ENCODE measurements around the gene PLA2G3. TPM values are rescaled to one million over a fixed set of nuclear protein-coding genes. Genes with fewer than 3 reads are reported as not detected.
A peak's percentile ranks its signal among the peaks of the same experiment; 100 is the strongest.
"Not testable (repeated sequence)": the region's sequence is repeated elsewhere in the genome, so short reads cannot be mapped to it uniquely, and the experiment has no call there.

The PLA2G3 gene
- total RNA-seq, 4 donors from 2014 or later = not detected

DNA sequence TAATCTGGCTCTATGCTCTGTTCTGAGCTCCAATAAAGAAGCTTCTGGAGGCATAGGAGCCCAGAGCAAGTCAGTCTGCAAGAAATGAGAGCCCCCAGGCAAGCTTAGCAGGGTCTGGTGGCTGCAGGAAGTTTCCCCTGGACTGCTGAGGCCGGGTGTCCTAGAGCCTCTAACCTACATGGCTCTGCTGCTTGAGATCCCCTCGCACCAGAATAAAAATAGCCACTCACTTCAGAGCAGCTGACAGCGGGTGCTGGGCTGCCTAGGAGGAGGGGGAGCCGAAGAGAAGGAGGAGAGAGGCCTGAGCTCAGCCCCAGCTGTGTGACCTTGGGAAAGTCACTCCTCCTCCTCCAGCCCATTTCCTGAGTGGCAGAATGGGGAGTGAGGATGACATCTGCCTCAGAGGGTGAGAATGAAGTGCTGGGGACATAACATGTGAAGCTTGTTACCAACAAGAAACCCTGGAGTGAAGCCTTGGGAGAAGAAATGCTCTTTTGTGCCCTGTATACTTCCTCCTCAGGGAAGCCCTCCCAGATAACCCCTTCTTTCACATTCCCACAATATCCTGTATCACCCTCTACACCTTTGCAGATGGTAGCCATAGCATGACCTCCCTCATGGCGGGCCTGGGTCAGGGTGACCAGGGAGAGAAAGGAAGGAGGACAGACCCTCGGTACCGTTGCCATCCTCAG is 21.1 kb downstream of the PLA2G3 start:
- no peak for DNase-seq
- no peaks in the 10 kb centered on the region for H3K9me3 ChIP-seq
- no peaks in the 10 kb centered on the region for H3K27me3 ChIP-seq
- TF ChIP-seq, protein P1, sequence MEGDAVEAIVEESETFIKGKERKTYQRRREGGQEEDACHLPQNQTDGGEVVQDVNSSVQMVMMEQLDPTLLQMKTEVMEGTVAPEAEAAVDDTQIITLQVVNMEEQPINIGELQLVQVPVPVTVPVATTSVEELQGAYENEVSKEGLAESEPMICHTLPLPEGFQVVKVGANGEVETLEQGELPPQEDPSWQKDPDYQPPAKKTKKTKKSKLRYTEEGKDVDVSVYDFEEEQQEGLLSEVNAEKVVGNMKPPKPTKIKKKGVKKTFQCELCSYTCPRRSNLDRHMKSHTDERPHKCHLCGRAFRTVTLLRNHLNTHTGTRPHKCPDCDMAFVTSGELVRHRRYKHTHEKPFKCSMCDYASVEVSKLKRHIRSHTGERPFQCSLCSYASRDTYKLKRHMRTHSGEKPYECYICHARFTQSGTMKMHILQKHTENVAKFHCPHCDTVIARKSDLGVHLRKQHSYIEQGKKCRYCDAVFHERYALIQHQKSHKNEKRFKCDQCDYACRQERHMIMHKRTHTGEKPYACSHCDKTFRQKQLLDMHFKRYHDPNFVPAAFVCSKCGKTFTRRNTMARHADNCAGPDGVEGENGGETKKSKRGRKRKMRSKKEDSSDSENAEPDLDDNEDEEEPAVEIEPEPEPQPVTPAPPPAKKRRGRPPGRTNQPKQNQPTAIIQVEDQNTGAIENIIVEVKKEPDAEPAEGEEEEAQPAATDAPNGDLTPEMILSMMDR (IDR thresholded peaks at IDR 0.05) = no peak
- no peak for TF ChIP-seq POLR2A (IDR thresholded peaks at IDR 0.05)
- H3K4me3 ChIP-seq = no peak overlapping the region
- H3K4me1 ChIP-seq = peaks cover 0 to 14% (median 7%) of the 10 kb centered on the region in 4 donors
- no peaks in the 10 kb centered on the region for H3K36me3 ChIP-seq
- H3K27ac ChIP-seq = peak overlapping the region in 2 of 4 donors; percentile 41 to 84

DNA sequence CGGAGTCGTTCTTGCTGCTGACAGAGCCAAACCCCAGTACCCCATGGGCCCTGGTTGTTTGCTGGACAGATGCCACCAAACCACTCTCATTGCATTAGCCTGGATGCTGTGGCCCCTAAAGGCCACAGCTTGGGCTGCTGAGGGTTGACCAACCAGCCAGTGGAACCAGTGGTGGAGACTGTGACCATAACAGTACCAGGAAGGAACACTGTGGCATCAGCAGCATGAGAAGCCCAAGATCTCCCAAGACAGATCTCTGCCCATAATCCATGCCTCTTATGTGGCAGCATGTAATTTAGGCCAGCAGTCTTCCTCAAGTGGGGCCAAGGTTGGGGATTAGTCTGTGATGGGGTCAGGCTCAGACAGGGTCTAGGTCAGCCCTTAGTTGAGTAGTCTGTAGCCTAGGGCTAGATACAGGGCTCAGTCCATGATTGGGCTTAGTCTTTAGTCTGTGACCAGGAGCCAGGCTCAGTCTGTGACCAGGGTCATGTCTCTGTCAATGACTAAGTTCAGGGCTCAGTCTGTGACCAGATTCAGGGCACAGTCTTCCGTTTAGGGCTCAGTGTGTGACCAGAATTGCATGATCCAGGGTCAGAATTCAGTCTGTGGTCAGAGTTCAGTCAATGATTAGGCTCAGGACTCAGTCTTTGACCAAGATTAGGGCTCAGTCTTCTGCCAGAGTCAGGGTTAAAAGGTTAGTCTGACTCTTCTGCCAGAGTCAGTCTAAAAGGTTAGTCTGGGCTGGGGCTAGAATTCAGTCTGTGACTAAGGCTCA is 22.1 kb downstream of the PLA2G3 start:
- TF ChIP-seq, protein P1 (IDR thresholded peaks at IDR 0.05) = no peak
- TF ChIP-seq POLR2A (IDR thresholded peaks at IDR 0.05) = no peak

DNA sequence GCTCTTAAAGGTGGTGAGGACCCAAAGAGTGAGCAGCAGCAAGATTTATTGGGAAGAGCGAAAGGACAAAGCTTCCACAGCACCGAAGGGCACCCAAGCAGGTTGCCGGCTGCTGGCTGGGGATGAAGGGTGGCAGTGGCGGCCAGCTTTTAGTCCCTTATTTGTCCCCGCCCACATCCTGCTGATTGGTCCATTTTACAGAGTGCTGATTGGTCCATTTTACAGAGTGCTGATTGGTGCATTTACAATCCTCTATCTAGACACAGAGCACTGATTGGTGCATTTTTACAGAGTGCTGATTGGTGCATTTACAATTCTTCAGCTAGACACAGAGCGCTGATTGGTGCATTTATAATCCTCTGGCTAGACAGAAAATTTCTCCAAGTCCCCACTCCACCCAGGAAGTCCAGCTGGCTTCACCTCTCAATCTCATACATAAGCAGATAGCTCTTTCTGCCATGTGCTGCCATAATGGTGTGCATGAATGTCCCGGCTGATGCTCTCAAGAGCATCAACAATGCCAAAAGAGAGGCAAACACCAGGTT is 27.7 kb downstream of the PLA2G3 start:
- not testable (repeated sequence) for H3K9me3 ChIP-seq, H3K27me3 ChIP-seq, DNase-seq, H3K4me3 ChIP-seq, H3K36me3 ChIP-seq, H3K4me1 ChIP-seq, H3K27ac ChIP-seq

More for the DNA sequence above, 22.1 kb downstream of the PLA2G3 start:
- DNase-seq = peak in 1 of 3 donors; percentile 63
- H3K4me1 ChIP-seq = peaks cover 0 to 14% (median 7%) of the 10 kb centered on the region in 4 donors
- no peaks in the 10 kb centered on the region for H3K9me3 ChIP-seq
- H3K27me3 ChIP-seq = no peaks in the 10 kb centered on the region
- peak overlapping the region in 2 of 4 donors; percentile 65 to 84 for H3K27ac ChIP-seq
- no peaks in the 10 kb centered on the region for H3K36me3 ChIP-seq
- H3K4me3 ChIP-seq = no peak overlapping the region

DNA sequence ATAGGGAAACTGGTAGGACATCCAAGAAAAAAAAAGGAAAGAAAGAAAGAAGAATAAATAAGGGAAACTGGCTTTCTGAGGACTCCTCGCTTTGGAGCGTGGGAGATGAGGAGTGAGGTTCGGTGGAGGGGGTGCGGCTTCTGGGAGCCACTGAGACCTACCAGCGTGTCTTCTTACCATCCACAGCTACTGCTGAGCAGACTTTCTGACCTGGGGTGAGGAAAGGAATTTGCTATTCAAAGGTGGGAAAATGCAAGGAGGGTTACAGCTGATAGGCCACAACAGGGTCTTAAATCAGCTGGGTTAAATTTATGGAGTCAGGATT is 32.5 kb downstream of the PLA2G3 start:
- peaks cover 0 to 11% (median 0%) of the 10 kb centered on the region in 4 donors for H3K4me1 ChIP-seq
- no peak for DNase-seq
- no peaks in the 10 kb centered on the region for H3K27me3 ChIP-seq
- TF ChIP-seq POLR2A (IDR thresholded peaks at IDR 0.05) = no peak
- TF ChIP-seq, protein P1 (IDR thresholded peaks at IDR 0.05) = peak in 1 of 6 experiments; percentile 0
- H3K4me3 ChIP-seq = peak overlapping the region; percentile 65 to 80 (median 70)
- peaks cover 0 to 6% (median 0%) of the 10 kb centered on the region in 4 donors for H3K9me3 ChIP-seq
- peaks cover 0 to 15% (median 0%) of the 10 kb centered on the region in 3 donors for H3K36me3 ChIP-seq
- H3K27ac ChIP-seq = peak overlapping the region; percentile 43 to 87 (median 72)

DNA sequence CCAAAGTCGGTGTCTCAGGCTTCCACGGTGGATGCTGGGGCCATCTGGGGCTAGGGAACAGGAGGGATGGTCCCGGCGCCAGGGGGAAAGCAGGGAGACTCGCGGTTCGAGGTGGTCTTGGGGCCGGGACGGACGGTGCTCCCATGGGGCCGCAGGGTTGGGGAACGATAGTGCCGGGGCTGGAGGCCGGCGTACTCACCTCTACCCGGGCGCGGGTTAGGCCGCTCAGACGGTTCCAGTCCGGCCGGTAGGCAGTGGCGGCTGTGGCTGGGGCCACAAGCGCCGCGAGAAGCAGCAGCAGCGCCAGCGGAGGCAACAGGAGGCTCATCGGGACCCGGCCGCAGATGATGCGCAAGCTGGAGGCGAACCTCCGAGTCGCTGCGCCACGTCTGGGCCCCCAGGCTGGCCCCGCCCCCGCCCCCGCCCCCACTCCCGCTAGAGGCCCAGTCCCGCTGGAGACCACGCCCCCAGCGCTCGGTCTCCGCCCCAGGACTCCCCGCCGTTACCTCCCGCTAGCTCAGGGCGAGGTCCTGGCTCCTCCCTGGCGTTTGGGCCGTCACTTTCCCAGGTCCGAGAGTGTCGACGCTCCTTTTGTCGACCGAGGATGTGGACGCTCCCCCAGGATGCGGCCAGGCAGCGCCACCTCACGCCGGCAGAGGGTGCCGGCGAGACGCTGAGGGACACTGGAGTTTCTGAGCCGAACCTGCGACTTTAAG is 33.0 kb downstream of the PLA2G3 start, which contains the start of gene SELENOM:
Gene SELENOM, minus strand, starts transcription at position 391 of the 716 bp plus-strand sequence. Its CDS starts 63 bp downstream, at position 328.
- DNase-seq = peak; percentile 87 to 98 (median 97)
- peak within 1 kb of the TSS; percentile 65 to 80 (median 70) for H3K4me3 ChIP-seq
- TF ChIP-seq POLR2A (IDR thresholded peaks at IDR 0.05) = peak in 1 of 2 donors; percentile 36
- TF ChIP-seq, protein P1 (IDR thresholded peaks at IDR 0.05) = peak; percentile 54 to 98 (median 88)
- H3K36me3 ChIP-seq = peaks cover 0 to 15% (median 0%) of the 10 kb centered on the region in 3 donors
- H3K4me1 ChIP-seq = peaks cover 0 to 13% (median 0%) of the 10 kb centered on the region in 4 donors
- H3K27ac ChIP-seq = peak within 1 kb of the TSS; percentile 87 to 92 (median 88)
- H3K9me3 ChIP-seq = peaks cover 0 to under 1% (median 0%) of the 10 kb centered on the region in 4 donors
- H3K27me3 ChIP-seq = no peaks in the 10 kb centered on the region
